Psoas muscle (tissue), 8 donors: ENCODE measurements around the gene CDKAL1. TPM values are rescaled to one million over a fixed set of nuclear protein-coding genes. Genes with fewer than 3 reads are reported as not detected.

ENCODE experiments used
- ATAC-seq, 4 donors: fragments of 200-7000 bp; cut with Tn5 transposase; one replicate each; pipeline ENCODE4 v1.9.1; 2020; ENCODE audit warnings: moderate library complexity in 3 of 4, mild to moderate bottlenecking in 2 of 4
- DNase-seq, 2 donors: peaks; one replicate each; pipeline ENCODE4 v3.0.0-alpha.2; 2020
- H3K27ac ChIP-seq: fragments of 200-600 bp; one replicate; pipeline ENCODE4 v1.8.0; 2022
- H3K27me3 ChIP-seq, 3 donors: fragments of 200-600 bp in 1 of 3; one replicate each; pipeline versions ENCODE4 v1.6.1 to v1.8.0; 2013 to 2022; ENCODE audit warnings: low read length in 2 of 3, mild to moderate bottlenecking in 2 of 3, moderate library complexity in 1 of 3; ENCODE audit not compliant: insufficient read depth in 3 of 3
- H3K36me3 ChIP-seq, 2 donors: fragments of 200-600 bp in 1 of 2; one replicate each; pipeline versions ENCODE4 v1.6.1 to v1.8.0; 2013 to 2022; ENCODE audit warnings: low read depth in 1 of 2, mild to moderate bottlenecking in 1 of 2, moderate library complexity in 1 of 2; ENCODE audit not compliant: insufficient read depth in 1 of 2
- H3K4me1 ChIP-seq: fragments of 200-600 bp; one replicate; pipeline ENCODE4 v1.8.0; 2022
- H3K4me3 ChIP-seq: fragments of 200-600 bp; one replicate; pipeline ENCODE4 v1.8.0; 2022; ENCODE audit warnings: mild to moderate bottlenecking
- H3K9me3 ChIP-seq: fragments of 200-600 bp; one replicate; pipeline ENCODE4 v1.8.0; 2022
- CTCF ChIP-seq: fragments of 200-600 bp; IDR thresholded peaks from one replicate; pipeline ENCODE4 v1.8.0; 2022; ENCODE audit warnings: antibody characterized with exemption
- WGBS, 3 donors: extraction: QIAGEN DNeasy Blood & Tissue Kit; methylation state at CpG; one replicate each; pipeline versions ENCODE4 v1.1.6 to v1.1.7; 2013; 5-methylcytosine and 5-hydroxymethylcytosine counted together
- intact Hi-C, 2 donors: fragments of 100-400 bp; cut with DNase I; formaldehyde crosslinking; loops; one replicate each; pipeline versions ENCODE4 v1.11.0 to v1.14.2; 2022
- polyA plus RNA-seq, 3 donors: library from polyadenylated mRNA; stranded (reverse); fragments of 200-250 nt; gene quantifications; one replicate each; pipeline ENCODE4 v1.2.3, GENCODE V29; 2013
- total RNA-seq, 4 donors: library from RNA; stranded (reverse); fragmentation: NEBNext Ultra II Directional in 2 of 4; extraction: Animal tissue kit (Norgen Biotek cat#: 25700) in 2 of 4; gene quantifications; one replicate each; pipeline versions ENCODE4 v1.2.1 to v1.2.4, GENCODE V29; 2021 to 2023
- donor health status: healthy with polysubstance abuse.
- donor health status: DM: no; HTN: no; CAD: no; lungs with moderate emphysema.
- donor health status: Bipolar disorder and iron deficiency.
- donor health status: healthy.
- donor health status: DM: yes; HTN: yes; CAD: no.
- donor health status: DM: no; HTN: no; CAD: no.
- donor health status: DM: no; HTN: no; CAD: no.
- donor health status: DM: yes; HTN: yes; CAD: no.

CDKAL1 gene
- total and polyA plus RNA-seq, 7 donors: 4.5 to 16.1 (median 12.9) TPM

DNA sequence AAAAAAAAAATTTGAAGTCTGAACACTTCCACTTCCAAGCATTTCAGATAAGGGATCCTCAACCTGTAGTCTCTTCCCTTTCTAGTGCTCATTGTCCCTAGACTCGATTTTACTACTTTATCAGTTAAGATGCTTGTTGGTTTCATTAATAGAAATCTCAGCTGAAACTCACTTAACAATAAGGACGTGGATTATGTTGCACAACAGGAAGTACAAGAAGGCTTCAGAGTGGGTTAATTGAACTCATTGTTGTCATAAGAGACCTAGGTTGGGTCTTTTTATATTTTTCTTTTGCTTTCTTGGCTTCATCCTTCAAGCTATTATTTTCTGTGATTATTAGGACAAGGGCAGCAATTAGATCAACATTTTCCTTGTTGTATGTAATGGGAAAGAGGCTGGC lies 175.2 kb downstream of the CDKAL1 start:
- Histone ChIP-seq H3K4me3 (no peak overlapping the region), H3K9me3 (no peaks in the 10 kb centered on the region), H3K36me3 (no peaks in the 10 kb centered on the region), H3K27ac (no peak overlapping the region), H3K27me3 (no peaks in the 10 kb centered on the region), H3K4me1 (peaks cover 11% of the 10 kb centered on the region)
- 65 to 66% (median 65%) methylated on average over 2 of the region's 2 CpGs for WGBS, 3 donors
- DNase-seq (no peak), ATAC-seq (no peak)
- intact Hi-C loops: no loop called here
- no peak for TF ChIP-seq CTCF

GRCh38 chr6:20710341-20710740 lies 176.1 kb downstream of the CDKAL1 start:
- Histone ChIP-seq H3K36me3 (no peaks in the 10 kb centered on the region), H3K27me3 (no peaks in the 10 kb centered on the region), H3K9me3 (no peaks in the 10 kb centered on the region), H3K4me1 (peaks cover 11% of the 10 kb centered on the region), H3K27ac (no peak overlapping the region), H3K4me3 (no peak overlapping the region)
- ATAC-seq: no peak
- WGBS, 3 donors: 91 to 94% (median 93%) methylated on average over 2 of the region's 2 CpGs
- no peak for TF ChIP-seq CTCF
- intact Hi-C loops: no loop called here
- no peak for DNase-seq

- intact Hi-C loops: no loop called here
Observed at GRCh38 chr6:20711518-20711917, 177.3 kb downstream of the CDKAL1 start.

GRCh38 chr6:20712011-20712410 lies 177.8 kb downstream of the CDKAL1 start:
- intact Hi-C loops: no loop called here
- ATAC-seq (no peak), DNase-seq (no peak)
- WGBS, 3 donors: 34 to 62% (median 41%) methylated on average over 2 of the region's 2 CpGs
- H3K27ac ChIP-seq: no peak overlapping the region
- no peak for TF ChIP-seq CTCF
- no peaks in the 10 kb centered on the region for H3K9me3 ChIP-seq
- H3K36me3 ChIP-seq: no peaks in the 10 kb centered on the region
- no peak overlapping the region for H3K4me3 ChIP-seq
- H3K27me3 ChIP-seq: no peaks in the 10 kb centered on the region
- H3K4me1 ChIP-seq: peaks cover 12% of the 10 kb centered on the region

More at GRCh38 chr6:20711518-20711917, 177.3 kb downstream of the CDKAL1 start:
- DNase-seq: no peak
- no peak overlapping the region for H3K4me3 ChIP-seq
- H3K27ac ChIP-seq: no peak overlapping the region
- peaks cover 11% of the 10 kb centered on the region for H3K4me1 ChIP-seq
- WGBS, 3 donors: 76 to 90% (median 80%) methylated on average over 1 of the region's 1 CpG
- H3K9me3 ChIP-seq: no peaks in the 10 kb centered on the region
- no peaks in the 10 kb centered on the region for H3K27me3 ChIP-seq
- TF ChIP-seq CTCF: no peak
- ATAC-seq: no peak
- no peaks in the 10 kb centered on the region for H3K36me3 ChIP-seq

DNA sequence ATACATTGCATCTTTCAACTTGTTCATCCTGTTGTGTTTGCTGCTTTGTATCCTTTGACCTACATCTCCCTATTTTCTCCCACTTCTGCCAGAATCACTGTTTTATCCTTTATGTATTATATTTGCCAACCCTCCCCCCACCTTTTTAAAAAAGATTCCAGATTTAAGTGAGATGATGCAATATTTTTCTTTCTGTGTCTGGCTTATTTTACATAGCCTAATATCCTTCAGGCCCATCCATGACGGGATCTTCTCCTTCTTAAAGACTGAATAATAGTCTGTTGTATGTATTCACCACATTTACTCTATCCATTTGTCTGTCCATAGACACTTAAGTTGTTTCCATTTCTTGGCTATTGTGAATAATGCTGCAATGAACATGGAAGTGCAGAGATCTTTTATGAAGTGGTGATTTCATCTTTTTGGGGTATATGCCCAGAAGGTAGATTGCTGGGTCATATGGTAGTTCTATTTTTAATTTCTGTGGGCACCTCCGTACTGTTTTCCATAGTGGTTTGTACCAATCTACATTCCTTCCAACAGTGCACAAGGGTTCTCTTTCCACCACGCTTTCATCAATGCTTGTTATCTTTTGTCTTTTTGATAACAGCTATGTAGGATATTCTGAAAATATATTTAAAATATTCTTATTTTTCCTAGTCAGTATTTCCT lies 181.0 kb downstream of the CDKAL1 start:
- H3K9me3 ChIP-seq: no peaks in the 10 kb centered on the region
- no peak for TF ChIP-seq CTCF
- H3K27ac ChIP-seq: no peak overlapping the region
- H3K27me3 ChIP-seq: no peaks in the 10 kb centered on the region
- intact Hi-C loops: no loop called here
- no peaks in the 10 kb centered on the region for H3K36me3 ChIP-seq
- peak in 1 of 4 donors; percentile 53 for ATAC-seq
- H3K4me1 ChIP-seq: peaks cover 3% of the 10 kb centered on the region
- 62 to 66% (median 65%) methylated on average over 3 of the region's 3 CpGs for WGBS, 3 donors
- no peak overlapping the region for H3K4me3 ChIP-seq
- no peak for DNase-seq
